SK-N-SH (cell line): ENCODE results near the gene RCN2. TPM values are rescaled to one million over a fixed set of nuclear protein-coding genes. Genes with fewer than 3 reads are reported as not detected.

Experiments used
- CTCF ChIA-PET: fragments of 300-600, 350-600 bp; formaldehyde crosslinking; extraction: SDS; loops from one replicate; lab custom pipeline; 2021; lab: Yijun Ruan, JAX
- POLR2A ChIA-PET: fragments of 350-600 bp; sonication (Branson Sonifier 250); formaldehyde crosslinking; extraction: SDS; loops from one replicate; lab custom pipeline; 2020; ENCODE audit warnings: antibody characterized with exemption, inconsistent platforms; lab: Yijun Ruan, JAX
- DNase-seq: peaks from one replicate; pipeline ENCODE4 v3.0.0; 2012
- H2AFZ ChIP-seq: fragments of 200-600 bp; sonication (generic); 2 replicates; pipeline ENCODE4 v1.8.1; 2016; ENCODE audit warnings: antibody characterized with exemption, mild to moderate bottlenecking, low read depth
- H3F3A ChIP-seq: fragments of 200-600 bp; sonication (generic); replicated peaks from 2 replicates; pipeline ENCODE3; 2016; ENCODE audit warnings: antibody characterized with exemption, mild to moderate bottlenecking; ENCODE audit not compliant: insufficient read depth
- H3K27ac ChIP-seq, 2 experiments: fragments of 200-500 bp in 1 of 2; fragments of 200-600 bp in 1 of 2; sonication (Bioruptor generic) in 1 of 2; sonication (generic), shearing (Covaris generic) in 1 of 2; 2 replicates each; pipeline versions ENCODE4 v1.5.1 to v1.6.1; 2014 to 2016; ENCODE audit warnings: low read depth in 2 of 2, inconsistent platforms in 1 of 2, low read length in 1 of 2, mild to moderate bottlenecking in 1 of 2, mixed read lengths in 1 of 2
- H3K27me3 ChIP-seq: fragments of 200-600 bp; sonication (generic), shearing (Covaris generic); 2 replicates; pipeline ENCODE4 v1.6.1; 2016; ENCODE audit warnings: mixed run types; ENCODE audit not compliant: insufficient read depth
- H3K36me3 ChIP-seq, 2 experiments: fragments of 200-500 bp in 1 of 2; fragments of 200-600 bp in 1 of 2; sonication (Bioruptor generic) in 1 of 2; sonication (generic) in 1 of 2; replicated peaks in 1 of 2; 2 replicates each; pipeline versions ENCODE3 to v1.5.1; 2014 to 2016; ENCODE audit warnings: low read length in 1 of 2, mild to moderate bottlenecking in 1 of 2; ENCODE audit not compliant: insufficient read depth in 2 of 2, control insufficient read depth in 1 of 2
- H3K4me1 ChIP-seq, 2 experiments: fragments of 200-500 bp in 1 of 2; fragments of 200-600 bp in 1 of 2; sonication (Bioruptor generic) in 1 of 2; sonication (generic), shearing (Covaris generic) in 1 of 2; 2 replicates each; pipeline versions ENCODE4 v1.5.1 to v1.6.1; 2014 to 2016; ENCODE audit warnings: low read depth in 1 of 2, low read length in 1 of 2, mixed run types in 1 of 2; ENCODE audit not compliant: insufficient read depth in 2 of 2, control insufficient read depth in 1 of 2
- H3K4me2 ChIP-seq: fragments of 200-600 bp; sonication (generic), shearing (Covaris generic); 2 replicates; pipeline ENCODE4 v1.6.1; 2017; ENCODE audit warnings: mixed run types
- H3K4me3 ChIP-seq, 2 experiments: fragments of 200-500 bp in 1 of 2; fragments of 200-600 bp in 1 of 2; sonication (Bioruptor generic) in 1 of 2; sonication (generic), shearing (Covaris generic) in 1 of 2; 2 replicates each; pipeline versions ENCODE4 v1.5.1 to v1.8.1; 2014 to 2016; ENCODE audit warnings: low read depth in 2 of 2, inconsistent platforms in 1 of 2, low read length in 1 of 2, mild to moderate bottlenecking in 1 of 2, mixed read lengths in 1 of 2, moderate library complexity in 1 of 2
- H3K79me2 ChIP-seq: fragments of 200-600 bp; sonication (generic); 2 replicates; pipeline ENCODE4 v1.8.1; 2017; ENCODE audit warnings: mild to moderate bottlenecking; ENCODE audit not compliant: insufficient read depth
- H3K9ac ChIP-seq: fragments of 200-600 bp; sonication (generic); 2 replicates; pipeline ENCODE4 v1.6.1; 2017; ENCODE audit warnings: mixed run types
- H3K9me2 ChIP-seq: fragments of 200-600 bp; sonication (generic); 2 replicates; pipeline ENCODE4 v1.6.1; 2017; ENCODE audit warnings: mixed run types
- H3K9me3 ChIP-seq: fragments of 200-600 bp; sonication (generic); 2 replicates; pipeline ENCODE4 v1.6.1; 2017; ENCODE audit warnings: mixed run types, mild to moderate bottlenecking, moderate library complexity
- H4K20me1 ChIP-seq: fragments of 200-600 bp; sonication (generic); 2 replicates; pipeline ENCODE4 v1.6.1; 2017; ENCODE audit warnings: mild to moderate bottlenecking, mixed run types; ENCODE audit not compliant: insufficient read depth
- CHD2 ChIP-seq: fragments of 150-350 bp; IDR thresholded peaks from 2 replicates; pipeline ENCODE4 v1.6.1; 2018; ENCODE audit warnings: low read length; ENCODE audit not compliant: partially characterized antibody
- EP300 ChIP-seq, 2 experiments: IDR thresholded peaks; 2 replicates each; pipeline versions ENCODE4 v1.4.0 to v1.6.1; 2012; ENCODE audit warnings: borderline replicate concordance in 1 of 2, low read depth in 1 of 2, low read length in 1 of 2
- EZH2phosphoT487 ChIP-seq: fragments of 200-600 bp; sonication (generic); IDR thresholded peaks from 2 replicates; pipeline ENCODE4 v1.6.1; 2017; ENCODE audit warnings: low read depth, mixed run types, mild to moderate bottlenecking, antibody characterized with exemption, moderate library complexity, borderline replicate concordance
- FOXJ3 ChIP-seq: sonication (generic); formaldehyde crosslinking; IDR thresholded peaks from 2 replicates; pipeline ENCODE4 v1.5.1; 2020; ENCODE audit warnings: mild to moderate bottlenecking, missing genetic modification reagents
- FOXM1 ChIP-seq: IDR thresholded peaks from 2 replicates; pipeline ENCODE4 v1.4.0; 2012; ENCODE audit warnings: low read depth, mild to moderate bottlenecking
- GABPA ChIP-seq: IDR thresholded peaks from 2 replicates; pipeline ENCODE4 v1.4.0; 2012; ENCODE audit warnings: low read depth, mild to moderate bottlenecking
- MEF2A ChIP-seq: IDR thresholded peaks from 2 replicates; pipeline ENCODE4 v1.4.0; 2012; ENCODE audit warnings: low read depth, borderline replicate concordance
- MXI1 ChIP-seq: IDR thresholded peaks from 2 replicates; pipeline ENCODE4 v1.6.1; 2012; ENCODE audit warnings: mild to moderate bottlenecking, low read depth, low read length, improper control_type of control experiment
- NRF1 ChIP-seq: IDR thresholded peaks from 2 replicates; pipeline ENCODE4 v1.6.1; 2012; ENCODE audit warnings: low read depth, mild to moderate bottlenecking, low read length
- POLR2AphosphoS5 ChIP-seq: IDR thresholded peaks from 2 replicates; pipeline ENCODE4 v1.6.1; 2012; ENCODE audit warnings: low read depth, low read length
- RAD21 ChIP-seq: IDR thresholded peaks from 2 replicates; pipeline ENCODE4 v1.6.1; 2012; ENCODE audit warnings: mild to moderate bottlenecking, low read length
- RFX5 ChIP-seq: IDR thresholded peaks from 2 replicates; pipeline ENCODE4 v1.6.1; 2012; ENCODE audit warnings: mild to moderate bottlenecking, improper control_type of control experiment, low read length
- RXRA ChIP-seq: IDR thresholded peaks from 2 replicates; pipeline ENCODE4 v1.4.0; 2012; ENCODE audit warnings: low read depth, mild to moderate bottlenecking, borderline replicate concordance
- SMC3 ChIP-seq: IDR thresholded peaks from 2 replicates; pipeline ENCODE4 v1.6.1; 2012; ENCODE audit warnings: low read depth, low read length, improper control_type of control experiment
- TEAD4 ChIP-seq: IDR thresholded peaks from 2 replicates; pipeline ENCODE4 v1.4.0; 2012; ENCODE audit warnings: mild to moderate bottlenecking, borderline replicate concordance; ENCODE audit not compliant: insufficient read depth
- YY1 ChIP-seq: IDR thresholded peaks from 2 replicates; pipeline ENCODE4 v1.4.0; 2012; ENCODE audit warnings: low read depth, mild to moderate bottlenecking
- WGBS: methylation state at CpG from one replicate; pipeline ENCODE4 v1.1.6; 2017; ENCODE audit warnings: low lambda C conversion rate; 5-methylcytosine and 5-hydroxymethylcytosine counted together
- polyA plus RNA-seq, 3 experiments: library from polyadenylated mRNA; depleted of rRNA; stranded (reverse); fragments of >200 nt; gene quantifications; 2 replicates each; pipeline ENCODE4 v1.2.3, GENCODE V29; 2012
- TF ChIP-seq, protein P1 (sequence below): IDR thresholded peaks from 2 replicates; pipeline ENCODE4 v1.6.1; 2012; ENCODE audit warnings: mild to moderate bottlenecking, low read depth, low read length, moderate library complexity
- TF ChIP-seq, protein P2 (sequence below): fragments of 150-350 bp; IDR thresholded peaks from 2 replicates; pipeline ENCODE4 v1.6.1; 2017; ENCODE audit warnings: antibody characterized with exemption, low read length, low read depth, borderline replicate concordance
- TF ChIP-seq, protein P3 (sequence below): IDR thresholded peaks from 2 replicates; pipeline ENCODE4 v1.4.0; 2012; ENCODE audit warnings: low read depth, borderline replicate concordance
- TF ChIP-seq, protein P4 (sequence below): fragments of 200-600 bp; sonication (generic); IDR thresholded peaks from 2 replicates; pipeline ENCODE4 v1.6.1; 2017; ENCODE audit warnings: antibody characterized with exemption, mild to moderate bottlenecking, moderate library complexity

RCN2 gene
- polyA plus RNA-seq, 1 of the 3 experiments (the other 2 are of a cell fraction): 78.6 TPM

DNA sequence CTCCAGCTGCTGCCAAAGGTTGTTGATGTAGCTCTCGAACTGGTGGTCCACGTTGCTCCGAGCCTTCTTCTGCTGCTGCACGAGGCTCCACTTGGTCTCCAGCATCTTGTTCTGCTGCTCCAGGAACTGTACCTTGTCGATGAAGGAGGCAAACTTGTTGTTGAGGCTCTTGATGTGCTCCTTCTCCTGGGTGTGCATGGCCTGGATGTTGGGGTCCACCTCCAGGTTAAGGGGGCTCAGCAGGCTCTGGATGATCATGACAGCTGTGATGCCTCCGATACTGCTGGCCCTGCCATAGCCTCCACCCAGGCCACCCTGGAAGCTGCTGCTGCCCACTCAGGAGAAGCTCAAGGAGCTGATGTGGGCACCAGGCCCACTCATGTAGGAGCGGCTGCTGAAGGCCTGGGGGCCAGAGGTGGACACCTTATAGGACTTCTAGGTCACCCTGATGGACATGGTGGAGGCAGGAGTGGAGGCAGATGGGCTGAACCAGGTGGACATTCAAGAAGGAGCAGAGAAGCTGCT, 48.5 kb downstream of the RCN2 start:
- CTCF ChIA-PET: interaction anchor here (0.9 to 1.1 kb wide), 3 partner anchors 8 to 38 kb away, joined by 3 read pairs; no protein-coding TSS in a partner anchor
- no peaks in the 10 kb centered on the region for H3K27me3 ChIP-seq

More for the DNA sequence above, 48.5 kb downstream of the RCN2 start:
- Histone ChIP-seq H3K9me2 (no peaks in the 10 kb centered on the region), H4K20me1 (no peaks in the 10 kb centered on the region), H3K36me3 (no peaks in the 10 kb centered on the region), H3K9ac (no peak overlapping the region), H3K4me2 (no peak overlapping the region), H3K4me3 (no peak overlapping the region), H3K4me1 (peaks cover 0 to 3% of the 10 kb centered on the region in 2 experiments; a peak in 1 of 4 replicates), H3K27ac (no peak overlapping the region), H2AFZ (no peak overlapping the region), H3F3A (no peaks in the 10 kb centered on the region), H3K79me2 (no peaks in the 10 kb centered on the region), H3K9me3 (peaks cover 5% of the 10 kb centered on the region)
- POLR2A ChIA-PET: no interaction called here
- TF ChIP-seq, protein P1, sequence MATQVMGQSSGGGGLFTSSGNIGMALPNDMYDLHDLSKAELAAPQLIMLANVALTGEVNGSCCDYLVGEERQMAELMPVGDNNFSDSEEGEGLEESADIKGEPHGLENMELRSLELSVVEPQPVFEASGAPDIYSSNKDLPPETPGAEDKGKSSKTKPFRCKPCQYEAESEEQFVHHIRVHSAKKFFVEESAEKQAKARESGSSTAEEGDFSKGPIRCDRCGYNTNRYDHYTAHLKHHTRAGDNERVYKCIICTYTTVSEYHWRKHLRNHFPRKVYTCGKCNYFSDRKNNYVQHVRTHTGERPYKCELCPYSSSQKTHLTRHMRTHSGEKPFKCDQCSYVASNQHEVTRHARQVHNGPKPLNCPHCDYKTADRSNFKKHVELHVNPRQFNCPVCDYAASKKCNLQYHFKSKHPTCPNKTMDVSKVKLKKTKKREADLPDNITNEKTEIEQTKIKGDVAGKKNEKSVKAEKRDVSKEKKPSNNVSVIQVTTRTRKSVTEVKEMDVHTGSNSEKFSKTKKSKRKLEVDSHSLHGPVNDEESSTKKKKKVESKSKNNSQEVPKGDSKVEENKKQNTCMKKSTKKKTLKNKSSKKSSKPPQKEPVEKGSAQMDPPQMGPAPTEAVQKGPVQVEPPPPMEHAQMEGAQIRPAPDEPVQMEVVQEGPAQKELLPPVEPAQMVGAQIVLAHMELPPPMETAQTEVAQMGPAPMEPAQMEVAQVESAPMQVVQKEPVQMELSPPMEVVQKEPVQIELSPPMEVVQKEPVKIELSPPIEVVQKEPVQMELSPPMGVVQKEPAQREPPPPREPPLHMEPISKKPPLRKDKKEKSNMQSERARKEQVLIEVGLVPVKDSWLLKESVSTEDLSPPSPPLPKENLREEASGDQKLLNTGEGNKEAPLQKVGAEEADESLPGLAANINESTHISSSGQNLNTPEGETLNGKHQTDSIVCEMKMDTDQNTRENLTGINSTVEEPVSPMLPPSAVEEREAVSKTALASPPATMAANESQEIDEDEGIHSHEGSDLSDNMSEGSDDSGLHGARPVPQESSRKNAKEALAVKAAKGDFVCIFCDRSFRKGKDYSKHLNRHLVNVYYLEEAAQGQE: no peak
- TF ChIP-seq, protein P2, sequence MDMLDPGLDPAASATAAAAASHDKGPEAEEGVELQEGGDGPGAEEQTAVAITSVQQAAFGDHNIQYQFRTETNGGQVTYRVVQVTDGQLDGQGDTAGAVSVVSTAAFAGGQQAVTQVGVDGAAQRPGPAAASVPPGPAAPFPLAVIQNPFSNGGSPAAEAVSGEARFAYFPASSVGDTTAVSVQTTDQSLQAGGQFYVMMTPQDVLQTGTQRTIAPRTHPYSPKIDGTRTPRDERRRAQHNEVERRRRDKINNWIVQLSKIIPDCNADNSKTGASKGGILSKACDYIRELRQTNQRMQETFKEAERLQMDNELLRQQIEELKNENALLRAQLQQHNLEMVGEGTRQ: no peak
- no peak for TF ChIP-seq MEF2A
- TF ChIP-seq POLR2AphosphoS5: no peak
- no peak for TF ChIP-seq EP300 (IDR thresholded peaks at IDR 0.05; ENCODE audit: borderline replicate concordance in 1 of 2, low read depth in 1 of 2, low read length in 1 of 2)
- TF ChIP-seq NRF1: no peak
- TF ChIP-seq, protein P3, sequence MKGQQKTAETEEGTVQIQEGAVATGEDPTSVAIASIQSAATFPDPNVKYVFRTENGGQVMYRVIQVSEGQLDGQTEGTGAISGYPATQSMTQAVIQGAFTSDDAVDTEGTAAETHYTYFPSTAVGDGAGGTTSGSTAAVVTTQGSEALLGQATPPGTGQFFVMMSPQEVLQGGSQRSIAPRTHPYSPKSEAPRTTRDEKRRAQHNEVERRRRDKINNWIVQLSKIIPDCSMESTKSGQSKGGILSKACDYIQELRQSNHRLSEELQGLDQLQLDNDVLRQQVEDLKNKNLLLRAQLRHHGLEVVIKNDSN: no peak
- no peak for TF ChIP-seq FOXJ3 (CRISPR knock-in tag)
- no peak for TF ChIP-seq RAD21
- no peak for TF ChIP-seq CHD2
- no peak for TF ChIP-seq GABPA
- TF ChIP-seq TEAD4: no peak
- TF ChIP-seq SMC3: no peak
- TF ChIP-seq MXI1: no peak
- TF ChIP-seq EZH2phosphoT487: no peak
- TF ChIP-seq RFX5: no peak
- TF ChIP-seq RXRA: no peak
- no peak for TF ChIP-seq FOXM1
- TF ChIP-seq, protein P4, sequence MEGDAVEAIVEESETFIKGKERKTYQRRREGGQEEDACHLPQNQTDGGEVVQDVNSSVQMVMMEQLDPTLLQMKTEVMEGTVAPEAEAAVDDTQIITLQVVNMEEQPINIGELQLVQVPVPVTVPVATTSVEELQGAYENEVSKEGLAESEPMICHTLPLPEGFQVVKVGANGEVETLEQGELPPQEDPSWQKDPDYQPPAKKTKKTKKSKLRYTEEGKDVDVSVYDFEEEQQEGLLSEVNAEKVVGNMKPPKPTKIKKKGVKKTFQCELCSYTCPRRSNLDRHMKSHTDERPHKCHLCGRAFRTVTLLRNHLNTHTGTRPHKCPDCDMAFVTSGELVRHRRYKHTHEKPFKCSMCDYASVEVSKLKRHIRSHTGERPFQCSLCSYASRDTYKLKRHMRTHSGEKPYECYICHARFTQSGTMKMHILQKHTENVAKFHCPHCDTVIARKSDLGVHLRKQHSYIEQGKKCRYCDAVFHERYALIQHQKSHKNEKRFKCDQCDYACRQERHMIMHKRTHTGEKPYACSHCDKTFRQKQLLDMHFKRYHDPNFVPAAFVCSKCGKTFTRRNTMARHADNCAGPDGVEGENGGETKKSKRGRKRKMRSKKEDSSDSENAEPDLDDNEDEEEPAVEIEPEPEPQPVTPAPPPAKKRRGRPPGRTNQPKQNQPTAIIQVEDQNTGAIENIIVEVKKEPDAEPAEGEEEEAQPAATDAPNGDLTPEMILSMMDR: no peak
- TF ChIP-seq YY1: no peak
- DNase-seq: no peak
- WGBS: 51% methylated on average over 5 of the region's 7 CpGs
